Liver (tissue), 9 donors: ENCODE measurements around the gene CYB561D2. TPM values are rescaled to one million over a fixed set of nuclear protein-coding genes. Genes with fewer than 3 reads are reported as not detected.

ENCODE experiments used
- DNase-seq: peaks from one replicate; pipeline ENCODE4 v3.0.0-alpha.2; 2017; ENCODE audit warnings: low spot score
- H3K27ac ChIP-seq, 2 donors: one replicate each; pipeline ENCODE4 v1.7.0; 2013; ENCODE audit warnings: inconsistent platforms in 2 of 2, low read length in 2 of 2, control low read depth in 1 of 2, low read depth in 1 of 2, mild to moderate bottlenecking in 1 of 2
- H3K27me3 ChIP-seq, 4 donors: one replicate each; pipeline versions ENCODE4 v1.6.1 to v1.7.0; 2013; ENCODE audit warnings: low read length in 3 of 4, inconsistent platforms in 1 of 4, mild to moderate bottlenecking in 1 of 4, moderate library complexity in 1 of 4; ENCODE audit not compliant: control insufficient read depth in 4 of 4, insufficient read depth in 4 of 4
- H3K36me3 ChIP-seq, 4 donors: one replicate each; pipeline versions ENCODE4 v1.6.1 to v1.7.0; 2013; ENCODE audit warnings: low read length in 3 of 4, mild to moderate bottlenecking in 3 of 4, low read depth in 1 of 4, moderate library complexity in 1 of 4; ENCODE audit not compliant: control insufficient read depth in 4 of 4, insufficient read depth in 3 of 4
- H3K4me1 ChIP-seq, 4 donors: one replicate each; pipeline versions ENCODE4 v1.6.1 to v1.7.0; 2013; ENCODE audit warnings: low read length in 3 of 4, mild to moderate bottlenecking in 3 of 4, moderate library complexity in 1 of 4; ENCODE audit not compliant: control insufficient read depth in 4 of 4, insufficient read depth in 4 of 4
- H3K4me3 ChIP-seq, 3 donors: one replicate each; pipeline versions ENCODE4 v1.6.1 to v1.7.0; 2013; ENCODE audit warnings: low read length in 3 of 3, control low read depth in 1 of 3, low read depth in 1 of 3, mild to moderate bottlenecking in 1 of 3
- H3K9ac ChIP-seq, 2 donors: one replicate each; pipeline ENCODE4 v1.7.0; 2013; ENCODE audit warnings: low read length in 2 of 2, mild to moderate bottlenecking in 2 of 2, moderate library complexity in 2 of 2, control low read depth in 1 of 2, low read depth in 1 of 2
- H3K9me3 ChIP-seq, 4 donors: one replicate each; pipeline versions ENCODE4 v1.6.1 to v1.7.0; 2013; ENCODE audit warnings: low read length in 3 of 4; ENCODE audit not compliant: control insufficient read depth in 4 of 4
- EGR1 ChIP-seq, 2 donors: IDR thresholded peaks; 2 replicates each; pipeline ENCODE4 v1.6.1; 2016 to 2018; ENCODE audit warnings: antibody characterized with exemption in 2 of 2, low read depth in 2 of 2
- FOXA1 ChIP-seq: IDR thresholded peaks from 2 replicates; pipeline ENCODE4 v1.6.1; 2016; ENCODE audit warnings: antibody characterized with exemption
- FOXA2 ChIP-seq: IDR thresholded peaks from 2 replicates; pipeline ENCODE4 v1.6.1; 2016; ENCODE audit warnings: antibody characterized with exemption
- GABPA ChIP-seq, 2 donors: IDR thresholded peaks in 1 of 2; conservative IDR thresholded peaks in 1 of 2; 2 replicates each; pipeline ENCODE4 v1.6.1; 2016; ENCODE audit warnings: antibody characterized with exemption in 2 of 2, mild to moderate bottlenecking in 1 of 2, moderate library complexity in 1 of 2
- HNF4A ChIP-seq, 2 donors: conservative IDR thresholded peaks; 2 replicates each; pipeline ENCODE4 v1.6.1; 2016; ENCODE audit warnings: antibody characterized with exemption in 2 of 2, mild to moderate bottlenecking in 2 of 2
- HNF4G ChIP-seq: IDR thresholded peaks from 2 replicates; pipeline ENCODE4 v1.6.1; 2016; ENCODE audit warnings: antibody characterized with exemption
- JUND ChIP-seq, 2 donors: IDR thresholded peaks; 2 replicates each; pipeline ENCODE4 v1.6.1; 2016; ENCODE audit warnings: antibody characterized with exemption in 2 of 2
- NR2F2 ChIP-seq: IDR thresholded peaks from 2 replicates; pipeline ENCODE4 v1.6.1; 2016; ENCODE audit warnings: antibody characterized with exemption
- RXRA ChIP-seq, 2 donors: IDR thresholded peaks; 2 replicates each; pipeline ENCODE4 v1.6.1; 2017 to 2018; ENCODE audit warnings: antibody characterized with exemption in 2 of 2, mild to moderate bottlenecking in 1 of 2
- SP1 ChIP-seq: IDR thresholded peaks from 2 replicates; pipeline ENCODE4 v1.6.1; 2018; ENCODE audit warnings: antibody characterized with exemption, mild to moderate bottlenecking
- TAF1 ChIP-seq: conservative IDR thresholded peaks from 2 replicates; pipeline ENCODE4 v1.6.1; 2016; ENCODE audit warnings: antibody characterized with exemption, mild to moderate bottlenecking
- YY1 ChIP-seq: IDR thresholded peaks from 2 replicates; pipeline ENCODE4 v1.6.1; 2016; ENCODE audit warnings: antibody characterized with exemption, mild to moderate bottlenecking
- WGBS: extraction: QIAGEN DNeasy Blood & Tissue Kit; methylation state at CpG from one replicate; pipeline ENCODE4 v1.1.7; 2013; 5-methylcytosine and 5-hydroxymethylcytosine counted together
- polyA plus RNA-seq, 2 donors: library from polyadenylated mRNA; stranded (reverse) in 1 of 2; unstranded in 1 of 2; fragments of 200-250 nt in 1 of 2; fragments of >200 nt in 1 of 2; fragmentation: Nextera tagmentation in 1 of 2; extraction: Ambion mirVana in 1 of 2; gene quantifications; one replicate each; pipeline versions ENCODE4 v1.2.1 to v1.2.3, GENCODE V29; 2013 to 2015
- total RNA-seq, 2 donors: library from RNA; depleted of rRNA; stranded (reverse); fragments of >200 nt; gene quantifications; one replicate each; pipeline ENCODE4 v1.2.3, GENCODE V29; 2014
- TF ChIP-seq, protein P1 (sequence below): IDR thresholded peaks from 2 replicates; pipeline ENCODE4 v1.6.1; 2016; ENCODE audit warnings: antibody characterized with exemption
- TF ChIP-seq, protein P2 (sequence below): IDR thresholded peaks from 2 replicates; pipeline ENCODE4 v1.6.1; 2016; ENCODE audit warnings: antibody characterized with exemption, mild to moderate bottlenecking
- TF ChIP-seq, protein P3 (sequence below): IDR thresholded peaks from 2 replicates; pipeline ENCODE4 v1.6.1; 2016; ENCODE audit warnings: antibody characterized with exemption
- TF ChIP-seq, protein P4 (sequence below): fragments of 150-350 bp; IDR thresholded peaks from 2 replicates; pipeline ENCODE4 v1.5.1; 2017; ENCODE audit warnings: improper control_type of control experiment, low read depth, low read length; ENCODE audit not compliant: missing input control
- TF ChIP-seq, protein P5 (sequence below): IDR thresholded peaks from 2 replicates; pipeline ENCODE4 v1.6.1; 2016; ENCODE audit warnings: antibody characterized with exemption
- donor health status: healthy.
- donor health status: healthy.
- donor health status: healthy.
- donor health status: healthy.
- donor health status: healthy.

Gene CYB561D2
- total and polyA plus RNA-seq, 4 donors = 12.3 to 28.2 (median 22.1) TPM

DNA sequence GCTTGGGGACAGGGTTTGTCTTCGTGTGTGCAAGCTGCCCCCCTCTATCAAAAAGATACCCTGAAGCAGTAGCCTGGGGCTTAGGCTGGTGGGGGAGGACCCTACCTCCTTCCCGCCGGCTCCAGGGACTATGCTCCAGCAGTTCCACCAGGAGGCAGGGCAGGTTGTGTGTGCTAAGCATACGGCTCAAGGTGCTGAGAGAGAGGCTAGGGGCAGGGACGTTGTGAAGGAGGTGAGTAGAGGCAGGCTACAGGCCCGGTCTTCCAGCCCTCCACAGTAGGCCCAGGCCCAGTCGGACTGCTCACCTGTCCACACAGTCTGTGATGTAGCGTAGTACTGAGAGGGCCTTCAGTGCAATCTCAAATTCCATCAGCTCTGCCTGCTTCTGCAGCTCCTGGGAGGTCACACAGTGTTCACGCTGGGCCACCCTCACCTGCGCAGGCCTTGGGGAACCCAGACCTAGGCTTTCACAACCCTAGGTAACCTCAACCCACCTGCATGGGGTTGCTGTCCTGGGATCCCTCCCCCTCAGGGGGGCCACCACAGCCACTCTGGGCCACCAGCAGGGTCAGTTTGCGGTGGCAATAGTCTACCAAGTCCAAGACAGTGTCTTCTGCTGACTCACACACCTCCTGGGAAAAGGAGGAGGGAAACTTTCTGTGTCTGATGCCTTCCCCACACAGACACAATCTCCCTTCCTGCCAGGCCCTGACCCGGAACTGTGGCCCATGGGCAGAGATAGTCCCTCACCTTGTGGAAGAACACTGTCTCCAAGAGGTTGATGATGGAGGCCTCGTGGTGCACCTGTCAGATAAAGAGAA lies 7.6 kb upstream of the CYB561D2 start:
- Histone ChIP-seq H3K27me3 (no peaks in the 10 kb centered on the region), H3K9me3 (no peaks in the 10 kb centered on the region), H3K4me1 (peaks cover 9 to 28% (median 12%) of the 10 kb centered on the region in 4 donors), H3K36me3 (peaks cover 0 to 3% (median 0%) of the 10 kb centered on the region in 4 donors), H3K4me3 (no peak overlapping the region), H3K27ac (no peak overlapping the region), H3K9ac (no peak overlapping the region)
- TF ChIP-seq HNF4G = no peak
- TF ChIP-seq YY1 = no peak
- no peak for TF ChIP-seq GABPA (IDR thresholded peaks at IDR 0.05 in 1 of 2, conservative IDR thresholded peaks at IDR 0.05 in 1 of 2)
- TF ChIP-seq, protein P1, sequence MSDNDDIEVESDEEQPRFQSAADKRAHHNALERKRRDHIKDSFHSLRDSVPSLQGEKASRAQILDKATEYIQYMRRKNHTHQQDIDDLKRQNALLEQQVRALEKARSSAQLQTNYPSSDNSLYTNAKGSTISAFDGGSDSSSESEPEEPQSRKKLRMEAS = no peak
- no peak for TF ChIP-seq JUND (IDR thresholded peaks at IDR 0.05)
- no peak for TF ChIP-seq FOXA2
- TF ChIP-seq, protein P2, sequence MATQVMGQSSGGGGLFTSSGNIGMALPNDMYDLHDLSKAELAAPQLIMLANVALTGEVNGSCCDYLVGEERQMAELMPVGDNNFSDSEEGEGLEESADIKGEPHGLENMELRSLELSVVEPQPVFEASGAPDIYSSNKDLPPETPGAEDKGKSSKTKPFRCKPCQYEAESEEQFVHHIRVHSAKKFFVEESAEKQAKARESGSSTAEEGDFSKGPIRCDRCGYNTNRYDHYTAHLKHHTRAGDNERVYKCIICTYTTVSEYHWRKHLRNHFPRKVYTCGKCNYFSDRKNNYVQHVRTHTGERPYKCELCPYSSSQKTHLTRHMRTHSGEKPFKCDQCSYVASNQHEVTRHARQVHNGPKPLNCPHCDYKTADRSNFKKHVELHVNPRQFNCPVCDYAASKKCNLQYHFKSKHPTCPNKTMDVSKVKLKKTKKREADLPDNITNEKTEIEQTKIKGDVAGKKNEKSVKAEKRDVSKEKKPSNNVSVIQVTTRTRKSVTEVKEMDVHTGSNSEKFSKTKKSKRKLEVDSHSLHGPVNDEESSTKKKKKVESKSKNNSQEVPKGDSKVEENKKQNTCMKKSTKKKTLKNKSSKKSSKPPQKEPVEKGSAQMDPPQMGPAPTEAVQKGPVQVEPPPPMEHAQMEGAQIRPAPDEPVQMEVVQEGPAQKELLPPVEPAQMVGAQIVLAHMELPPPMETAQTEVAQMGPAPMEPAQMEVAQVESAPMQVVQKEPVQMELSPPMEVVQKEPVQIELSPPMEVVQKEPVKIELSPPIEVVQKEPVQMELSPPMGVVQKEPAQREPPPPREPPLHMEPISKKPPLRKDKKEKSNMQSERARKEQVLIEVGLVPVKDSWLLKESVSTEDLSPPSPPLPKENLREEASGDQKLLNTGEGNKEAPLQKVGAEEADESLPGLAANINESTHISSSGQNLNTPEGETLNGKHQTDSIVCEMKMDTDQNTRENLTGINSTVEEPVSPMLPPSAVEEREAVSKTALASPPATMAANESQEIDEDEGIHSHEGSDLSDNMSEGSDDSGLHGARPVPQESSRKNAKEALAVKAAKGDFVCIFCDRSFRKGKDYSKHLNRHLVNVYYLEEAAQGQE = no peak
- TF ChIP-seq TAF1 = no peak
- WGBS = 91% methylated on average over 13 of the region's 13 CpGs
- DNase-seq = no peak

DNA sequence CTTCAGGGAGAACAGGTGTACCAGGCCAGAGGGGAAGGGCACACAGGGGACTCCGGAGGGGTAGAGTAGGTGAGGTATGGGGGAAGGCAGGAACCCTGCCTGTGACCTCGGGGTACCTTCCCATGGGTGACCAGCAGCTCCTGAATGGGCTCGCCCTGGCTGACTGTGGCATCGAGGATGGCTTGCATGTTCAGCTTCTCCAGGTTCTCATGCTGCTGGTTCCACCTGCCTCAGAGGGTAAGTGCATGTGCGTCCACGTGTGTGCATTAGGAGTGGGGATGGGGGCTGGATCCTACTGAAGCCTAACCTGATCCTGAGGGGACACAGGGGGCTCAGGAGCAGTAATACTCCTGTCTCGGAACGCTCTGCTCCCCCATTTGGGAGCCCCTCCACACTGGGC lies 5.7 kb upstream of the CYB561D2 start:
- Histone ChIP-seq H3K27ac (no peak overlapping the region), H3K27me3 (no peaks in the 10 kb centered on the region), H3K4me3 (no peak overlapping the region), H3K9me3 (no peaks in the 10 kb centered on the region), H3K36me3 (peaks cover 0 to 9% (median 0%) of the 10 kb centered on the region in 4 donors), H3K9ac (no peak overlapping the region), H3K4me1 (peaks cover 13 to 36% (median 21%) of the 10 kb centered on the region in 4 donors)
- TF ChIP-seq TAF1 (no peak), JUND (IDR thresholded peaks at IDR 0.05) (no peak), NR2F2 (no peak), HNF4G (no peak), HNF4A (conservative IDR thresholded peaks at IDR 0.05) (no peak), FOXA1 (no peak), GABPA (IDR thresholded peaks at IDR 0.05 in 1 of 2, conservative IDR thresholded peaks at IDR 0.05 in 1 of 2) (no peak), SP1 (no peak), RXRA (IDR thresholded peaks at IDR 0.05) (no peak), EGR1 (IDR thresholded peaks at IDR 0.05; ENCODE audit: low read depth in 2 of 2) (no peak), FOXA2 (no peak)
- TF ChIP-seq, protein P3, sequence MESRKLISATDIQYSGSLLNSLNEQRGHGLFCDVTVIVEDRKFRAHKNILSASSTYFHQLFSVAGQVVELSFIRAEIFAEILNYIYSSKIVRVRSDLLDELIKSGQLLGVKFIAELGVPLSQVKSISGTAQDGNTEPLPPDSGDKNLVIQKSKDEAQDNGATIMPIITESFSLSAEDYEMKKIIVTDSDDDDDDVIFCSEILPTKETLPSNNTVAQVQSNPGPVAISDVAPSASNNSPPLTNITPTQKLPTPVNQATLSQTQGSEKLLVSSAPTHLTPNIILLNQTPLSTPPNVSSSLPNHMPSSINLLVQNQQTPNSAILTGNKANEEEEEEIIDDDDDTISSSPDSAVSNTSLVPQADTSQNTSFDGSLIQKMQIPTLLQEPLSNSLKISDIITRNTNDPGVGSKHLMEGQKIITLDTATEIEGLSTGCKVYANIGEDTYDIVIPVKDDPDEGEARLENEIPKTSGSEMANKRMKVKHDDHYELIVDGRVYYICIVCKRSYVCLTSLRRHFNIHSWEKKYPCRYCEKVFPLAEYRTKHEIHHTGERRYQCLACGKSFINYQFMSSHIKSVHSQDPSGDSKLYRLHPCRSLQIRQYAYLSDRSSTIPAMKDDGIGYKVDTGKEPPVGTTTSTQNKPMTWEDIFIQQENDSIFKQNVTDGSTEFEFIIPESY = no peak
- TF ChIP-seq, protein P4, sequence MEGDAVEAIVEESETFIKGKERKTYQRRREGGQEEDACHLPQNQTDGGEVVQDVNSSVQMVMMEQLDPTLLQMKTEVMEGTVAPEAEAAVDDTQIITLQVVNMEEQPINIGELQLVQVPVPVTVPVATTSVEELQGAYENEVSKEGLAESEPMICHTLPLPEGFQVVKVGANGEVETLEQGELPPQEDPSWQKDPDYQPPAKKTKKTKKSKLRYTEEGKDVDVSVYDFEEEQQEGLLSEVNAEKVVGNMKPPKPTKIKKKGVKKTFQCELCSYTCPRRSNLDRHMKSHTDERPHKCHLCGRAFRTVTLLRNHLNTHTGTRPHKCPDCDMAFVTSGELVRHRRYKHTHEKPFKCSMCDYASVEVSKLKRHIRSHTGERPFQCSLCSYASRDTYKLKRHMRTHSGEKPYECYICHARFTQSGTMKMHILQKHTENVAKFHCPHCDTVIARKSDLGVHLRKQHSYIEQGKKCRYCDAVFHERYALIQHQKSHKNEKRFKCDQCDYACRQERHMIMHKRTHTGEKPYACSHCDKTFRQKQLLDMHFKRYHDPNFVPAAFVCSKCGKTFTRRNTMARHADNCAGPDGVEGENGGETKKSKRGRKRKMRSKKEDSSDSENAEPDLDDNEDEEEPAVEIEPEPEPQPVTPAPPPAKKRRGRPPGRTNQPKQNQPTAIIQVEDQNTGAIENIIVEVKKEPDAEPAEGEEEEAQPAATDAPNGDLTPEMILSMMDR = no peak
- TF ChIP-seq, protein P2 = no peak
- TF ChIP-seq, protein P1 = no peak
- TF ChIP-seq, protein P5, sequence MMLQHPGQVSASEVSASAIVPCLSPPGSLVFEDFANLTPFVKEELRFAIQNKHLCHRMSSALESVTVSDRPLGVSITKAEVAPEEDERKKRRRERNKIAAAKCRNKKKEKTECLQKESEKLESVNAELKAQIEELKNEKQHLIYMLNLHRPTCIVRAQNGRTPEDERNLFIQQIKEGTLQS = no peak
- no peak for DNase-seq
- WGBS = 82% methylated on average over 8 of the region's 8 CpGs
